GM15510 (cell line): Measurements from ENCODE around the gene OLIG1.

Experiments
- POLR2A ChIP-seq: IDR thresholded peaks from 3 replicates; pipeline ENCODE4 v1.6.1; 2011; ENCODE audit warnings: borderline replicate concordance; ENCODE audit not compliant: insufficient read length; ENCODE audit errors: extremely low read depth

The OLIG1 gene, protein sequence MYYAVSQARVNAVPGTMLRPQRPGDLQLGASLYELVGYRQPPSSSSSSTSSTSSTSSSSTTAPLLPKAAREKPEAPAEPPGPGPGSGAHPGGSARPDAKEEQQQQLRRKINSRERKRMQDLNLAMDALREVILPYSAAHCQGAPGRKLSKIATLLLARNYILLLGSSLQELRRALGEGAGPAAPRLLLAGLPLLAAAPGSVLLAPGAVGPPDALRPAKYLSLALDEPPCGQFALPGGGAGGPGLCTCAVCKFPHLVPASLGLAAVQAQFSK

DNA sequence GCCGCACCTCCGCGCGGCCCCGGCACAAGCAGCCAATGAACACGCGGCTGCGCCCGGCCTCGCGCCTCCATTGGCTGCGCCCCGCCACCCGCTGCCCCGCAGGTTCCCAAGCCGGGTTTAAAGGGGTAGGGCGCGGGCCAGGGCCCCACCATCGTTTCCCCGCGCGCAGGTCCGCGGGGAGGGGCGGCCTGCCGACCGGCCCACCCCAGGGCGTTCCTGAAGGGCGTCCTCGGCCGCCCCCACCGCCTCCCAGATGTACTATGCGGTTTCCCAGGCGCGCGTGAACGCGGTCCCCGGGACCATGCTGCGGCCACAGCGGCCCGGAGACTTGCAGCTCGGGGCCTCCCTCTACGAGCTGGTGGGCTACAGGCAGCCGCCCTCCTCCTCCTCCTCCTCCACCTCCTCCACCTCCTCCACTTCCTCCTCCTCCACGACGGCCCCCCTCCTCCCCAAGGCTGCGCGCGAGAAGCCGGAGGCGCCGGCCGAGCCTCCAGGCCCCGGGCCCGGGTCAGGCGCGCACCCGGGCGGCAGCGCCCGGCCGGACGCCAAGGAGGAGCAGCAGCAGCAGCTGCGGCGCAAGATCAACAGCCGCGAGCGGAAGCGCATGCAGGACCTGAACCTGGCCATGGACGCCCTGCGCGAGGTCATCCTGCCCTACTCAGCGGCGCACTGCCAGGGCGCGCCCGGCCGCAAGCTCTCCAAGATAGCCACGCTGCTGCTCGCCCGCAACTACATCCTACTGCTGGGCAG lies at the start of gene OLIG1:
Gene OLIG1 (plus strand): TSS at position 148 of the 750 bp plus-strand sequence. CDS start 106 bp downstream, at position 254.
- no peak for TF ChIP-seq POLR2A

DNA sequence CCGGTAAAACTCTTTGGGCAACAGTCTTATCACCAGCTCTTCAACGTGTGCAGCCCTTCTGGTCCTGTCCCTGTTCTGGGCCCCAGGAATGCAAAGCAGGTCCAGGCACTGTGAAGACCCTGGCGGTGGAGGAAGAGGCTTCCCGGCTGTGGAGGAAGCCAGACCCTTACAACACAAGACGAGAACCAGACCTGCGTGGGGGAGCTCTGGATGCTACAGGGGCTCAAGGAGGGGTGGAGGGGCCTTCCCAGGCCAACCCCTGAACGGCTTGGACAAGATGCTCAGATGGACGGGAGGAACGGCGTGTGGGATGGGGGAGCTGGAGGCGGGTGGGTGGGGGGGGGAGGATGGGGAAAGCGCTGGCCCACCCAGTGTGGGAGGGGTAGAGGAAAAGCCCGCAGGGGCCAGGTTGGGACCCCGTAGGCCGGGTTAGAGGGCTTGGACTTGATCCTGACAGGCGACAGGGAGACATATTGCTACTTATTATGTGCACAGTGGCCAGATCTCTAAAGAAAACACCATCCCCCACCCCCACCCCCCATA lies 49.3 kb upstream of the OLIG1 start:
- no peak for TF ChIP-seq POLR2A

DNA sequence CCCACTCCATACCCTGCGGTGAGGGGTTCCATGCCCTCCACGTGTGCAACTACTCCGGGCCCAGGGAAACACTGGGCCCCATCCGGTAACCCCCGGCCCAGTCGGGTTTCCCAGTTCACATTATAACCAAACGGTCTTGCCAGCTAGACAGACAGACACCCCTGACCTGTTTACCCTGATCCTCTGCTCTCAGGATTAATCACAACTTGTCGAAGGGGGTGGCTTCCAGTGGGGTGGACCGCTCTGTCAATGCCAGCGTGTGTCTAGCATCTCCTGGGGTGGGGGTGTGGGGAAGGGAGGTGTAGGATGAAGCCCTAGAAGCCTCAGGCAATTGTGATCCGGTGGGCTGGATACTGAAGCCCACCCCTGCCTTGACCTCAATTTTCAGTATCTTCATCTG lies 48.8 kb upstream of the OLIG1 start:
- no peak for TF ChIP-seq POLR2A

DNA sequence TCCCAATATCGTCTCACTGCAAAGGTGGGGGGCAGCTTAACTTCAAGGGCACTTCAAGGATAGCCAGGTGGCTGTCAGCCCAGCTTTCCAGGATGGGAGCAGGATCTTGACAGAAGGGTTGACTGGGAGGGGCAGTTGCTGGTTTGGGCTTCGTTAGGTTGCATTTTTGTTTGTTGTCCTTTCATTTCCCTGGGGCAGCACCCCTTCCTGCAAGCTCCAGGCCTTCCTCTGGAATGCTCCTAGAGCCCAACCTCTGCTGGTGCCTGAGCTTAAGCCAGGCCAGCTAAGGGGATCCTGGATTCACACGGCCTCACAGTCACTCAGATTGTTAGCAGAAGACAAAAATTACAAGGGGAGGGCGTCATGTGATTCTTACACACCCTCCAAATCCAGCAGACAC lies 48.3 kb upstream of the OLIG1 start:
- no peak for TF ChIP-seq POLR2A

DNA sequence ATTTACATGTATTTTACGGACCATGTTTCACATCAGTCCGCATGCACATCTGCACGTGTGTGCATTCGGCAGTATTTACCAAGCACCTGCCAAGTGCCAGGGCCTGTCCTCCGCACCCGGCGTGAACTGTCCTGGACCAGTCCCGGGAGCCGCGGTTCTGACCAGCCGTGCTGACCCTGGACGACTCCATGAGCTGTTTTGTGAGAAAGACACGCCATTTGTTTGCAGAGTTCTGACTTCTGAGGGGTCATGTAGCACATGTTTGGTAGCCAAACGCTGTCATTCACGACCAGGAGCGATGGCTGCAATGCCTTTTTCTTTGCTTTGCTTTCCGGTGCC lies 47.5 kb upstream of the OLIG1 start:
- TF ChIP-seq POLR2A: no peak

DNA sequence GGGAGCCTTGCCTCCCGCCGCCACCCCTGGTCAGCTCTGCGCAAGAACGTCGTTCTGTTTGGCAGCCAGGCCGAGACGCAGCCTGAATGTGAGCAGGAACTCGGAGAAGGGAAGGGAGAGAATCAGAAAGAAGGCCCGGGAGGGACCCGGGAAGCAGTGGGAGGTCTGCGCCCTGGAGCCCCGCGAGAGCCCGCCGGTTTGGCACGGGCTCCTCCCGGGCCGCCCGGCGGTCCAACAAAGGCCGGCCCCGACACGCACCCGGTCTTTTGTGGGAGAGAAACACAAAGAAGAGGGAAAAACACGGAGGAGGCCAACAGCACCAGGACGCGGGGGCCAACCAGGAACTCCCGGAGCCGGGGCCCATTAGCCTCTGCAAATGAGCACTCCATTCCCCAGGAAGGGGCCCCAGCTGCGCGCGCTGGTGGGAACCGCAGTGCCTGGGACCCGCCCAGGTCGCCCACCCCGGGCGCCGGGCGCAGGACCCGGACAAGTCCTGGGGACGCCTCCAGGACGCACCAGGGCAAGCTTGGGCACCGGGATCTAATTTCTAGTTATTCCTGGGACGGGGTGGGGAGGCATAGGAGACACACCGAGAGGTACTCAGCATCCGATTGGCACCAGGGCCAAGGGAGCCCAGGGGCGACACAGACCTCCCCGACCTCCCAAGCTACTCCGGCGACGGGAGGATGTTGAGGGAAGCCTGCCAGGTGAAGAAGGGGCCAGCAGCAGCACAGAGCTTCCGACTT lies 46.9 kb upstream of the OLIG1 start:
- no peak for TF ChIP-seq POLR2A

DNA sequence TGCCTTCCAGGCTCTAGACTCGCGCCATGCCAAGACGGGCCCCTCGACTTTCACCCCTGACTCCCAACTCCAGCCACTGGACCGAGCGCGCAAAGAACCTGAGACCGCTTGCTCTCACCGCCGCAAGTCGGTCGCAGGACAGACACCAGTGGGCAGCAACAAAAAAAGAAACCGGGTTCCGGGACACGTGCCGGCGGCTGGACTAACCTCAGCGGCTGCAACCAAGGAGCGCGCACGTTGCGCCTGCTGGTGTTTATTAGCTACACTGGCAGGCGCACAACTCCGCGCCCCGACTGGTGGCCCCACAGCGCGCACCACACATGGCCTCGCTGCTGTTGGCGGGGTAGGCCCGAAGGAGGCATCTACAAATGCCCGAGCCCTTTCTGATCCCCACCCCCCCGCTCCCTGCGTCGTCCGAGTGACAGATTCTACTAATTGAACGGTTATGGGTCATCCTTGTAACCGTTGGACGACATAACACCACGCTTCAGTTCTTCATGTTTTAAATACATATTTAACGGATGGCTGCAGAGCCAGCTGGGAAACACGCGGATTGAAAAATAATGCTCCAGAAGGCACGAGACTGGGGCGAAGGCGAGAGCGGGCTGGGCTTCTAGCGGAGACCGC lies 46.3 kb upstream of the OLIG1 start:
- no peak for TF ChIP-seq POLR2A

DNA sequence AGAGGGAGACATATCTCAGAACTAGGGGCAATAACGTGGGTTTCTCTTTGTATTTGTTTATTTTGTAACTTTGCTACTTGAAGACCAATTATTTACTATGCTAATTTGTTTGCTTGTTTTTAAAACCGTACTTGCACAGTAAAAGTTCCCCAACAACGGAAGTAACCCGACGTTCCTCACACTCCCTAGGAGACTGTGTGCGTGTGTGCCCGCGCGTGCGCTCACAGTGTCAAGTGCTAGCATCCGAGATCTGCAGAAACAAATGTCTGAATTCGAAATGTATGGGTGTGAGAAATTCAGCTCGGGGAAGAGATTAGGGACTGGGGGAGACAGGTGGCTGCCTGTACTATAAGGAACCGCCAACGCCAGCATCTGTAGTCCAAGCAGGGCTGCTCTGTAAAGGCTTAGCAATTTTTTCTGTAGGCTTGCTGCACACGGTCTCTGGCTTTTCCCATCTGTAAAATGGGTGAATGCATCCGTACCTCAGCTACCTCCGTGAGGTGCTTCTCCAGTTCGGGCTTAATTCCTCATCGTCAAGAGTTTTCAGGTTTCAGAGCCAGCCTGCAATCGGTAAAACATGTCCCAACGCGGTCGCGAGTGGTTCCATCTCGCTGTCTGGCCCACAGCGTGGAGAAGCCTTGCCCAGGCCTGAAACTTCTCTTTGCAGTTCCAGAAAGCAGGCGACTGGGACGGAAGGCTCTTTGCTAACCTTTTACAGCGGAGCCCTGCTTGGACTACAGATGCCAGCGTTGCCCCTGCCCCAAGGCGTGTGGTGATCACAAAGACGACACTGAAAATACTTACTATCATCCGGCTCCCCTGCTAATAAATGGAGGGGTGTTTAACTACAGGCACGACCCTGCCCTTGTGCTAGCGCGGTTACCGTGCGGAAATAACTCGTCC lies 45.5 kb upstream of the OLIG1 start:
- TF ChIP-seq POLR2A: no peak

DNA sequence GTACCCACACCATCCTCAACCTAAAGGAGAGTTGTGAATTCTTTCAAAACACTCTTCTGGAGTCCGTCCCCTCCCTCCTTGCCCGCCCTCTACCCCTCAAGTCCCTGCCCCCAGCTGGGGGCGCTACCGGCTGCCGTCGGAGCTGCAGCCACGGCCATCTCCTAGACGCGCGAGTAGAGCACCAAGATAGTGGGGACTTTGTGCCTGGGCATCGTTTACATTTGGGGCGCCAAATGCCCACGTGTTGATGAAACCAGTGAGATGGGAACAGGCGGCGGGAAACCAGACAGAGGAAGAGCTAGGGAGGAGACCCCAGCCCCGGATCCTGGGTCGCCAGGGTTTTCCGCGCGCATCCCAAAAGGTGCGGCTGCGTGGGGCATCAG lies 44.8 kb upstream of the OLIG1 start:
- TF ChIP-seq POLR2A: no peak

DNA sequence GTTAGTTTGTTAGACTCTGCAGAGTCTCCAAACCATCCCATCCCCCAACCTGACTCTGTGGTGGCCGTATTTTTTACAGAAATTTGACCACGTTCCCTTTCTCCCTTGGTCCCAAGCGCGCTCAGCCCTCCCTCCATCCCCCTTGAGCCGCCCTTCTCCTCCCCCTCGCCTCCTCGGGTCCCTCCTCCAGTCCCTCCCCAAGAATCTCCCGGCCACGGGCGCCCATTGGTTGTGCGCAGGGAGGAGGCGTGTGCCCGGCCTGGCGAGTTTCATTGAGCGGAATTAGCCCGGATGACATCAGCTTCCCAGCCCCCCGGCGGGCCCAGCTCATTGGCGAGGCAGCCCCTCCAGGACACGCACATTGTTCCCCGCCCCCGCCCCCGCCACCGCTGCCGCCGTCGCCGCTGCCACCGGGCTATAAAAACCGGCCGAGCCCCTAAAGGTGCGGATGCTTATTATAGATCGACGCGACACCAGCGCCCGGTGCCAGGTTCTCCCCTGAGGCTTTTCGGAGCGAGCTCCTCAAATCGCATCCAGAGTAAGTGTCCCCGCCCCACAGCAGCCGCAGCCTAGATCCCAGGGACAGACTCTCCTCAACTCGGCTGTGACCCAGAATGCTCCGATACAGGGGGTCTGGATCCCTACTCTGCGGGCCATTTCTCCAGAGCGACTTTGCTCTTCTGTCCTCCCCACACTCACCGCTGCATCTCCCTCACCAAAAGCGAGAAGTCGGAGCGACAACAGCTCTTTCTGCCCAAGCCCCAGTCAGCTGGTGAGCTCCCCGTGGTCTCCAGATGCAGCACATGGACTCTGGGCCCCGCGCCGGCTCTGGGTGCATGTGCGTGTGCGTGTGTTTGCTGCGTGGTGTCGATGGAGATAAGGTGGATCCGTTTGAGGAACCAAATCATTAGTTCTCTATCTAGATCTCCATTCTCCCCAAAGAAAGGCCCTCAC lies 44.2 kb upstream of the OLIG1 start, which contains the start of gene OLIG2:
Gene OLIG2 (plus strand): TSS at position 447 of the 954 bp plus-strand sequence. CDS start 928 bp downstream, outside the sequence.
- no peak for TF ChIP-seq POLR2A

DNA sequence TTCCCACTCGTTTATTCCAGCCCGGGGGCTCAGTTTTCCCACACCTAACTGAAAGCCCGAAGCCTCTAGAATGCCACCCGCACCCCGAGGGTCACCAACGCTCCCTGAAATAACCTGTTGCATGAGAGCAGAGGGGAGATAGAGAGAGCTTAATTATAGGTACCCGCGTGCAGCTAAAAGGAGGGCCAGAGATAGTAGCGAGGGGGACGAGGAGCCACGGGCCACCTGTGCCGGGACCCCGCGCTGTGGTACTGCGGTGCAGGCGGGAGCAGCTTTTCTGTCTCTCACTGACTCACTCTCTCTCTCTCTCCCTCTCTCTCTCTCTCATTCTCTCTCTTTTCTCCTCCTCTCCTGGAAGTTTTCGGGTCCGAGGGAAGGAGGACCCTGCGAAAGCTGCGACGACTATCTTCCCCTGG lies 43.5 kb upstream of the OLIG1 start:
- TF ChIP-seq POLR2A: no peak

DNA sequence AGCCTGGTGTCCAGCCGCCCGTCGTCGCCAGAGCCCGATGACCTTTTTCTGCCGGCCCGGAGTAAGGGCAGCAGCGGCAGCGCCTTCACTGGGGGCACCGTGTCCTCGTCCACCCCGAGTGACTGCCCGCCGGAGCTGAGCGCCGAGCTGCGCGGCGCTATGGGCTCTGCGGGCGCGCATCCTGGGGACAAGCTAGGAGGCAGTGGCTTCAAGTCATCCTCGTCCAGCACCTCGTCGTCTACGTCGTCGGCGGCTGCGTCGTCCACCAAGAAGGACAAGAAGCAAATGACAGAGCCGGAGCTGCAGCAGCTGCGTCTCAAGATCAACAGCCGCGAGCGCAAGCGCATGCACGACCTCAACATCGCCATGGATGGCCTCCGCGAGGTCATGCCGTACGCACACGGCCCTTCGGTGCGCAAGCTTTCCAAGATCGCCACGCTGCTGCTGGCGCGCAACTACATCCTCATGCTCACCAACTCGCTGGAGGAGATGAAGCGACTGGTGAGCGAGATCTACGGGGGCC lies 43.0 kb upstream of the OLIG1 start:
- no peak for TF ChIP-seq POLR2A
